Activated T-cell treated with anti-CD3 and anti-CD28 coated beads, Interleukin-2, amount 50 U/mL, for 48 hours (primary cell): ENCODE measurements around the gene TMEM233.

Experiments used
- DNase-seq, 2 experiments: peaks; one replicate each; pipeline ENCODE4 v3.0.0-alpha.2; 2020

The TMEM233 gene

GRCh38 chr12:119683413-119683812 lies 89.8 kb downstream of the TMEM233 start:
- DNase-seq: no peak

- no peak for DNase-seq
These were observed 90.2 kb downstream of the TMEM233 start for GRCh38 chr12:119683816-119684215.

- no peak for DNase-seq
These were observed 91.3 kb downstream of the TMEM233 start for GRCh38 chr12:119684711-119685369.

GRCh38 chr12:119685375-119685774 lies 91.8 kb downstream of the TMEM233 start:
- DNase-seq: no peak

GRCh38 chr12:119686355-119686754 lies 92.8 kb downstream of the TMEM233 start:
- no peak for DNase-seq

- DNase-seq: no peak
These were observed 93.2 kb downstream of the TMEM233 start for GRCh38 chr12:119686776-119687175.

- no peak for DNase-seq
These were observed 93.8 kb downstream of the TMEM233 start for GRCh38 chr12:119687406-119687805.

GRCh38 chr12:119687879-119688278 lies 94.3 kb downstream of the TMEM233 start:
- no peak for DNase-seq

GRCh38 chr12:119689935-119690500 lies 96.4 kb downstream of the TMEM233 start:
- DNase-seq: no peak

- DNase-seq: no peak
These were observed 97.7 kb downstream of the TMEM233 start for GRCh38 chr12:119691202-119691810.

- DNase-seq: no peak
These were observed 98.8 kb downstream of the TMEM233 start for GRCh38 chr12:119692410-119692809.
